HG02973 (cell line): ENCODE results near the gene OSBPL3.
A peak's percentile ranks its signal among the peaks of the same experiment; 100 is the strongest.

Experiments used
- ATAC-seq: cut with Tn5 transposase; IDR thresholded peaks from one replicate; pipeline ENCODE4 v1.9.1; 2021; ENCODE audit warnings: moderate library complexity; ENCODE audit not compliant: unreplicated experiment

Gene OSBPL3

GRCh38 chr7:24870766-24871165, 109.2 kb downstream of the OSBPL3 start:
- ATAC-seq, result no peak

DNA sequence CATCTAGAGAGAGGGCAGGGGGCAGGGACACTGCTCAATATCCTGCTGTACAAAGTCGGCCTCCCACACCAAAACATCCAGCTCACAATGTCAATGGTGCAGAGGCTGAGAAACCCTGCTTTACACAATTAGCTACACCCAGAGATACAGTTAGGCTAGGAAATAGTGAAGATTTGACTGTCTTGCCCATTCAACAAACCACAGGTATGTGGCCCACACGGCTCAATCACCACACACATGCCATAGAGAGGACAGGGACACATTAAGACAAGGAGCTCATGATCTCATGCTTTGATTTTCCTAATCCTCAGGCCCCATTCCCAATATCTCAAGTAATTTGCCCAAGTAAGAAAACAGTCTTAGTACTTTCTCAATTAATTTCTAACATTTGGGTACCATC, 110.4 kb downstream of the OSBPL3 start:
- no peak for ATAC-seq

GRCh38 chr7:24868741-24869140, 111.2 kb downstream of the OSBPL3 start:
- ATAC-seq, result no peak

DNA sequence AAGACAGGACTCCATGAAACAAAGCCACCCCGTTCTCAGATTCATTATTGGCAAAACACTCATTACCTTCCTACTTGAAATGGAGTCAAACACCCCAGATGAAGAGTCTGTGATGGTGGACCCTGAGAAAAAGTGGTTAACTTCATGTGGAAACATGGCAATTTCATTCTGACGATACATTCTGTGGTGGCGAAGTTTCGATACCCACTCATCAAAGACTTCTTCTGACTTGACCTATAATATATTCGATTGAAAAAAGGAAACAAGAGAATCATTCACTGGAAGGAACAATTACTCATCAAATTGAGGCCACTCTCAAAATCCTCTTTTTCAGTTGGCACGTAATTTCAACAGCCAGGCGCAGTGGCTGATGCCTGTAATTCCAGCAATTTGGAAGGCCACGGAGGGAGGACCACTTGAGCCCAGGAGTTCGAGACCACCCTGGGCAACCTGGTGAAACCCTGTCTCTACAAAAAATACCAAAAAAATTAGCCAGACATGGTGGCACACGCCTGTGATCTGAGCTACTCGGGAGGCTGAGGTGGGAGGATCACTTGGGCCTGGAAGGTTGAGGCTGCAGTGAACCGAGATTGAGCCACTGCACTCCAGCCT, 113.9 kb downstream of the OSBPL3 start:
- no peak for ATAC-seq

DNA sequence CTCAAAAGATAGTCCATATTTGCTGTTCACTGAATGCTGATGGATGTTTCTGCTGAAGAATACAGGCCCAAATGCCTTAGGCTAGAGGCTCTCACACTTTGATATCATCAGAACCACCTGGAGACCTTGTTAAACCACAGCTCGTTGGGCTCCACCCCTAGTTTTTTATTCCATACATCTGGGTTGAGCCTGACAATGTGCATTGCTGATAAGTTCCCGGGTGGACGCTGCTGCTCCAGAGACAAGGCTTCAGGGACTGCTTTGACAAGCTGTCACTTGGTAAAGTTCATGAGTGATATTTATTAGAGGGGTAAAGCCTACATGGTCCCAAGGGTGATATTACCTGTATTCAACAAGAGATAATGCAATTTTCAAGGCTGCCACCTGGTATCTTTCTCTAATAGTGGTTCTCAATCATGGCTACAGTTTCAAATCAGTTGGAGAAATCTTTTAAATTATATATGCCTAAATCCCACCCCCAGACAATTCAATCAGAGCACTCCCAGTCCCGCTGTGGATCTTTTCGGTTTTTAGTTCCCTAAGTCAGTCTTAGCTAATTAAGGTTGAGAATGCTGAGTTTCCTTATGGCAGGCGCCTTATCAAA, 115.7 kb downstream of the OSBPL3 start:
- no peak for ATAC-seq

- no peak for ATAC-seq
These were observed 116.4 kb downstream of the OSBPL3 start for GRCh38 chr7:24863626-24864025.

- ATAC-seq, result no peak
These were observed 117.5 kb downstream of the OSBPL3 start for GRCh38 chr7:24862461-24862860.

- no peak for ATAC-seq
These were observed 118.6 kb downstream of the OSBPL3 start for GRCh38 chr7:24861336-24861735.

DNA sequence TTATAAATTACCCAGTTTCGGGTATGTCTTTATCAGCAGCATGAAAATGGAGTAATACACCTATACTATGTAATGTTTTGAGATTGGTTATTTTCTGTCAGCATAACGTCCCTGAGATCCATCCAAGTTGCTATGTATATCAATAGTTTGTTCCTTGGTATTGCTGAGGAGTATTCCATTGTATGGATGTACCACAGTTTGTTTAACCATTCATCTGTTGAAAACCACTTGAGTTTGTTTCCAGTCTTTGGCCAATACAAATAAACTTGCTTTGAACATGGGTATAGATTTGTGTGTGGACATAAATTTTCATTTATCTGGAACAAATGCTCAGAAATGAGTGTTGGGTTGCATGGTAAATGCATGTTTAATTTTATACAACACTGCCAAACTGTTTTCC, 119.4 kb downstream of the OSBPL3 start:
- no peak for ATAC-seq

DNA sequence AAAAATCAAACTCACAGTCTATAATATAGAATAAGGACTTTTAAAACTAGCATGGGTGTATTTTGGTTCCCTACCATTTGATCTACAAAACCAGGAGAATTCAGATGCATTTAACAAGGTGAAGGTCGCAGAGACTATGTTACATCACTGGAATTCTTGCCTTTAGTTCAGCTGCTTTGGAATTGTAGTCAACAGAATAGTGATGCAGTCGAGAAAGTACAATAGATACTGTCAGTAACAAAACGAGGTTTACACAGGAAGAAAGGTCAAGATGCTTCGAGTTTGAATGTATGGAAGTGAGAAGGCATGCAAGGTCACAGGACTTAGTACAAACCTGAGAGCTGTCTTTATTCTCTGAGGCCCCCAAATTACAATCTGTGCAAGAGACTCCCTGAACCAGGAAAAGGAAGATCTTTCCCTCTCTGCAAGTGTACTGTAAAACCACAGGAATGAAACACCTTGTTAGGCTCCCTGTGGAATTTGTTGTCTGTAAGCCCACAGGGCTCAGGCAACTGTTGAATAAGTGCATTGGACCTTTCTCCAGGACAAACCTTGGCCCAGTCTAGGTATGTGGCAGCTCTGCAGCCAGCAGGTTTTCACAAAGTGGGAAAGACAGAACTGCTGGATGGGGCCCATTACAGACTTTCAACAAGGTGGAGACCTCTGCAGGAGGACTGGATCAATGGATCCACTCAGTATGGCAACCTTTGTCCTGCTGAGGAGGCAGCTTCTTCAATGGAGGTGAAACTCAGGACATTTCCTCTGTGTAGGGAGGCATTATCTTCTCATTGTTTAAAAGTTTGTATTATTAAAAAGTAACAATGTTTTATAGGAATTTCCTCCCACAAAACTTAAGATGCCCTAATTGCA, 121.6 kb downstream of the OSBPL3 start:
- no peak for ATAC-seq

DNA sequence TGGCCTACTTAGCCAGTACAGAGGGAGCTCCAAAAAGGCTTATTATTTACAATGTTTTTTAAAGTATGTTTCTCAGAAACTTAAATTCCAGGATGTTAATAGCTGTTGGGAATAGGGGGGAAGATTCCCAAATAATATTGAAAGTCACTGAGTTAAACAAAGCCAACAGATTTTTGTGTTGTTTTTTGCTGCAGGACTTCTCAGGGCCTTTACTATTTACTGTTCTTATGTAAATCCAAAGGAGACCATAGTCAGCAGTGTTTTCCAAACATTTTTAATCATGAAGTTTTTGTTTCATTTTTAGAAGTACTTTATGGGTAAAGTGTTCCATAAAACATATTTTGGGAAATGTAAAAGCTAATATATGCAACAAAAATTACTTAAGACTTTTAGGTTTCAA, 122.4 kb downstream of the OSBPL3 start:
- no peak for ATAC-seq

GRCh38 chr7:24854866-24855265, 125.1 kb downstream of the OSBPL3 start:
- no peak for ATAC-seq

DNA sequence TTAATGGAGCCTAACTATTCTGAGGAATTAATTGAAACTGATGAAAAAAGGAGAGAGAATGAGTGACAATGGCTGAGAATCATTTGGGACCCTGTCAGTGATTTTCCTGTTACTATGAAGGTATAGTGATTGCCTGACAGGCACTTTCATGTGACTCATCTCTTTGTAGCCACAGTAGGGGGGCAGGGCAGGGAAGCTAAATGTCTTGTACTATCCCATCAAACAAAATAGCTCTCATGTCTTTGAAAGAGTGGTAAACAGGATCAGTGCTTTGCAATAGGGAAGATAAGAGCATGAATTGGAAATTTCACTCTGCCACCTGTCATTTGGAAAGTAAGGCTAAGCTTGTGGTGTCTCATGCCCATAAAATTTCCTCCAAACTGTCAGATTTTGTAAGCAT, 128.2 kb downstream of the OSBPL3 start:
- no peak for ATAC-seq

DNA sequence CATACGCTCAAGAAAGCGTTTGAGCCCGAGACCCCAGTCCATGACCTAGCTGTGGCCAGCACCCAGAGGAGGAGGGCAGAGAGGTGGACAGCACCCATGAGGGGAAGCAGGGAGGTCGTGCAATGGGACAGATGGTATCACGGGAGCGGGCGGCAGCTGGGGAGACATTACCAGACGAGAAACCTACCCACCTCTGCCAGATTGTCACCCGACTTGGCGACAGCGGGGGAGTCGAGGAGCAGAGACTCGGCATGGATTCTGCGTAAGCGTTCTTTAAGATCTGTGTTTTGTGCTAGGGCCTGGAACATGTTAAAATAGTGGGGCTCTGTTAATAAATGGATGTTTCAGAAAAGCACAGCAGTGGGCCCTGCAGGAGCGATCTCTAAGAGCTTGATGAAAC, 131.1 kb downstream of the OSBPL3 start:
- no peak for ATAC-seq

- no peak for ATAC-seq
These were observed 132.2 kb downstream of the OSBPL3 start for GRCh38 chr7:24847754-24848153.

DNA sequence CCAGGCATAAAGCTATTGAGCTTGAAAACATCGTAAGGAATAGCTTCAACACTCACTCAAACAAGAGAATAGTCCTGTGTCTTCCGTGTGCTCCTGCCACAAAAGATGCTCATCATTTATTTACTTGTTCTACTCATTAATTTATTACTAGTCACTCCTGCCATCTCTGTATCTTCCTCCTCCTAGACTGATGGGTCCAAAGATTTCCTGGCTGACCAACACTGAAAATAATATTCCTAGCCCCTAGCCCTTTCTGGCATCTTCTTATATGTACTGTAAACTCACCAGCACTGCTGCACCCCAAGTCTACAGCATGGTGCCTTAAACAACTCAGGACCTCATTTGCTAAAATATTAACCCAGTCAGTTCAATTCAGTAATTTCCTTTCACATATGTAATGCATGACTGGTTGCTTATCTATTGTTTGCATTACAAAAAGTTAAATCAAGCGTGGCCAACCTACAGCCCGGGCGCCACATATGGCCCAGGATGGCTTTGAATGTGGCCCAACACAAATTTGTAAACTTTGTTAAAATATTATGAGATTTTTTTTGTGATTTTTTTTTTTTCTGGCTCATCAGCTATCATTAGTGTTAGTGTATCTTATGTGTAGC, 136.1 kb downstream of the OSBPL3 start:
- no peak for ATAC-seq

DNA sequence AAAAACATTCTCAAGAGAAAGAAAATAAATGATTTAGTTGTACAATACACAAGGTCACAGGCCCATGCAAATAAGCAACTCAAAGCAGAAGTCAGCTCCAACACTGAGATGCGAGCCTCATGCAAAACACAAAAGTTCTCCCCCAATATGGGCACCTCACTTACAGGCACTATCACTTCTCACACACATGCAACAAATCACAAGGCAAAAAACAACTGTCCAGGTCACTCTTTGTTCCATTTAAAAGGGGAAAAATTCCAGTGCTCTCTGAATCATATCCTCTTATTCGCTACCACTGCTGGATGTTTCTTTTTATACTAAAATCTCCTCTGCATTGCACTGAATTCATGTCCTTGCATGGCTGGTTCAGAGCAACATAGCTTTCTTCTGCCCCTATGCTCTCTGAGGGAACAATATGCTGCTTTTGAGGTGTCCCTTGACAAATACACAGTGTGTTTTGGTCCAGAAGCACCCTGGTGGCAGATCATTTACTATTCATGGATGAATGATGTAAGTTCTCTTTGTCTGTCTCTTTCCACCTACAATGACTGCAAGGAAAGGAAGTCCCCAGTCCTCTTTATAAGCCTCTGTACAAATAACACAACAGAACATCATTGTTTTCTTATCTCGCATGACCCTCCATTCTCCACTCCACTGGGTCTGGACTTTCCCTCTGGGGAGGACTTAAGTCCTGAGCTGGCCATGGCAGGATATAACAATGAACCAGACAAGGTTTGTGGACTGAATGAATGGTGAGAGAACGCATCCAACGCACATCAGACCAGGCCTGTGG, 137.3 kb downstream of the OSBPL3 start:
- no peak for ATAC-seq

GRCh38 chr7:24842029-24842428, 137.9 kb downstream of the OSBPL3 start:
- ATAC-seq, result no peak

DNA sequence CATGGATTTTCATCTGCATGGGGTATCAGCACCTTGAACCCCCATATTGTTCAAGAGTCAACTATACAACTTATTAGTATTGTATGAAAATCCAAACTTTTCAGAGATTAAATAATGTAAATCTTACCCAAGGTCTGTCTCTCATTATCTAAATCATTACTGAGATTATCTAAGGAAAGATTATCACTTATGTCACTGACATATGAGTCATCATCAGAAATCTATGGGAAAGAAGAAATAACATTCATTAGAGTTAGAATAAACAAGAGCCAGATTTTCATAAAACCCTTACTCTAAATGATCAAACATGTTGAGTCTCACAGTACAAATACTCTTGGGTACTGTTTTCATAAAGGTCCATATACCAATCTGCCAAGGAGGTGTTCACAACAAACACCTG, 139.4 kb downstream of the OSBPL3 start:
- no peak for ATAC-seq

GRCh38 chr7:24836084-24836483, 143.9 kb downstream of the OSBPL3 start:
- ATAC-seq, result peak; percentile 64

DNA sequence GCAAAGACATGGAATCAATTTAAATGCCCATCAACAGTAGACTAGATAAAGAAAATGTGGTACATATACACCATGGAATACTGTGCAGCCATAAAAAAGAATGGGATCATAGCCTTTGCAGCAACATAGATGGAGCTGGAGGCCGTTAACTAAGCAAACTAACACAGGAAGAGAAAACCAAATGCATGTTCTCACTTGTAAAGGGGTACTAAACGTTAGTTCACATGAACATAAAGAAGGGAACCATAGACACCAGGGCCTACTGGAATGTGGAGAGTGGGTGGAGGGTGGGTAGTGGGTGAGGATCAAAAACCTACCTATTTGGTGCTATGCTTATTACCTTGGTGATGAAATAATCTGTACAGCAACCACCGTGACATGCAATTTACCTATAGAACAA, 144.3 kb downstream of the OSBPL3 start:
- no peak for ATAC-seq
